HG02759 (cell line): Measurements from ENCODE around the gene PHF13.
"Not testable (repeated sequence)": the region's sequence is repeated elsewhere in the genome, so short reads cannot be mapped to it uniquely, and the experiment has no call there.

ENCODE experiments used
- ATAC-seq: cut with Tn5 transposase; IDR thresholded peaks from one replicate; pipeline ENCODE4 v1.9.1; 2021; ENCODE audit warnings: mild to moderate bottlenecking, moderate library complexity; ENCODE audit not compliant: unreplicated experiment

The PHF13 gene

DNA sequence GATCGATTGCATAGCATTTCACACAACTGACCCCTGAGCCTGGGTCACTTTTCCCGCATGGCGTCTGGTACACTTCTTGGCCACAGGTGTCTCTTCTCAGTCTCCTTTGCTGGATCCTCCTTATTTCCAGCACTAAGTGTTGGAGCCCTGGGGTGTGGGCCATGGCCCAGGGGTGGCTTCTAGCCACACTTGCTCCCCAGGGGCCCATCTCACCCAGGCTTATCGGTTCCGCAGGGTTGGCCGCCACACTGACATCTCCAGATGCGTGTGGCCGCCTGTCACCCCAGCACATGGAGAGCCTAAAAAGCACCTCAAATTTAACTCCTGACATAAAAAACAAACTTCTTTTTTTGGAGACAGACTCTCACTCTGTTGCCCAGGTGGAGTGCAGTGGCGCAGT is 13.5 kb downstream of the PHF13 start:
- ATAC-seq = no peak

DNA sequence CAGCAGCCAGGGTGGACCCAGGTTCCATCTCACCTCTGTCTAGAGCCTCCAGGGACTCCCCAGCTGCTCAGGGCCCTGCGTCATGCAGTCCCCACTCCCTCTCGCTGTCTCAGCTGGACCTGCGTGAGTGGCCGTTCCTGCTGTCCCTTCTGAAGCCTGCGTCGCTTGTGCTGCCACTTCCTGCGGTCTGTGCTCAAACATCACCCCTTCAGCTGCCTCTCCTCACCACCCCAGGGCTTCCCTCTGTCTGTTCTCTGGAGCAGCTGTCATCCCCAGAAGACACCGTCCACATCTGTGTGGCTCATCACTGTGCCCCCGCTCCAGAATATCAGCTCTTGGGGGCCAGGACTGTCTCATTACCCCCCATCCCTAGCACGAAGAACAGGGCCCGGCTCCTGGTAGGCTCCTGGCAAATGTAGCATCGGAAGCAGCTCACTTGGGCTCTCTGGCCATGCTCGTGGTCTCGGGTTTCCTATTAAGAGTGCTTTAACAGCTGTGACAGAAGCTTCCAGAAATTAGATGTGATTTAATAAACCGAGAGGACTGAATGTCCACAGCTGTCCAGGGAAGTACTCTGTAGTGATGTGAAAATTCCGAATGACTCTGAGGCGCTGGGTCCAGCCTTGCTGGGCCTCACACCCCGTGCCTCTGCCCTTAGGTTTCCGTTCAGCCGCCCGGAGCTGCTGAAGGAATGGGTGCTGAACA is 14.5 kb downstream of the PHF13 start:
- no peak for ATAC-seq

- ATAC-seq = no peak
These were observed 15.5 kb downstream of the PHF13 start for GRCh38 chr1:6628971-6629479.

- ATAC-seq = no peak
These were observed 16.5 kb downstream of the PHF13 start for GRCh38 chr1:6630027-6630426.

DNA sequence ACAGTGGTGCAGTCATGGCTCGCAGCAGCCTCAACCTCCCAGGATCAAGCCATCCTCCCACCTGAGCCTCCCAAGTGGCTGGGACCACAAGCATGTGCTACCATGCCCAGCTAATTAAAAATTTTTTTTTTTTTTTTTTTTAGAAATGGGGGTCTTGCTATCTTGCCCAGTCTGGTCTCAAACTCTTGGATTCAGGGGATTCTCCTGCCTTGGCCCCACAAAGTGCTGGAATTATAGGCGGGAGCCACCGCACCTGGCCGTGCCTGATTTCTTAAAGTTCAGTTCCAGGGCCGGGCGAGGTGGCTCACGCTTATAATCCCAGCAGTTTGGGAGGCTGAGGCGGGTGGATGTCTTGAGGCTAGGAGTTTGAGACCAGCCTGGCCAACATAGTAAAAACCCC is 17.5 kb downstream of the PHF13 start:
- ATAC-seq = no peak

GRCh38 chr1:6632588-6633514 is 19.3 kb downstream of the PHF13 start:
- no peak for ATAC-seq

GRCh38 chr1:6634371-6635052 is 21.0 kb downstream of the PHF13 start:
- no peak for ATAC-seq

DNA sequence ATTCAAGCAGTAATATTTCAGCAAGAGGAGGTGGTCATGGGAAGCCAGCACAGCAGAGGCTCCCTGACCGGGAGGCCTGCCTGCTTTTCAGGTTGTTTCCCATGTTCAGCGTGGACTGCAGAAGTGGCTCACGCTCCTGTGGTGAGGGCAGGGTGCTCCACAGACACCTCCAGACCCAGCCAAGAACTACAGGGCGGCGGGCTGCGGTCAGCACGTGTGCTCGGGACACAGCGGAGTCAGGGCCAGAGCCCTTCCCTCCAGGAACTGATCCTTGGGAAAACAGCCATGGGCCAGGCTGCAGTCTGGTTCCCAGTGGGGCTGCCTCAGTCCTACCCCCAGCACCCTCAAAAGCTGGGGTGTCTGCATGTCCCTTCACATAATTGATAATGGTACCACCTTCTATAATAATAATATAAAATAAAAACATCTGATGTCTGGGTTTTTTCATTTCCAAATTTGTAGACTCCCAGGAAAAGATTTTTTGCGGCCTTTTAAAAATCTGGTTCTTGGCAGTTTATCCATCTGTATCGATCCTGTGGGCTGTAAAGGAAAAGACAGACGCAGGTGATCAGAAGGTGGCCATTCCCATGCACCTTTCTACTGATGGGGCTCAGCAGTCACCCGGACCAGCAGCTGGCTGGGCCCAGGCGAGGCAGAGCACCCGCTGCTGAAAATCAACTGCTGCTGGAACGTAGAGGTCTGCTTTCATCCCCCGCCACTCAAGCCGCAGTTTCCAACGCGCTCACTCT is 21.8 kb downstream of the PHF13 start:
- ATAC-seq = no peak

DNA sequence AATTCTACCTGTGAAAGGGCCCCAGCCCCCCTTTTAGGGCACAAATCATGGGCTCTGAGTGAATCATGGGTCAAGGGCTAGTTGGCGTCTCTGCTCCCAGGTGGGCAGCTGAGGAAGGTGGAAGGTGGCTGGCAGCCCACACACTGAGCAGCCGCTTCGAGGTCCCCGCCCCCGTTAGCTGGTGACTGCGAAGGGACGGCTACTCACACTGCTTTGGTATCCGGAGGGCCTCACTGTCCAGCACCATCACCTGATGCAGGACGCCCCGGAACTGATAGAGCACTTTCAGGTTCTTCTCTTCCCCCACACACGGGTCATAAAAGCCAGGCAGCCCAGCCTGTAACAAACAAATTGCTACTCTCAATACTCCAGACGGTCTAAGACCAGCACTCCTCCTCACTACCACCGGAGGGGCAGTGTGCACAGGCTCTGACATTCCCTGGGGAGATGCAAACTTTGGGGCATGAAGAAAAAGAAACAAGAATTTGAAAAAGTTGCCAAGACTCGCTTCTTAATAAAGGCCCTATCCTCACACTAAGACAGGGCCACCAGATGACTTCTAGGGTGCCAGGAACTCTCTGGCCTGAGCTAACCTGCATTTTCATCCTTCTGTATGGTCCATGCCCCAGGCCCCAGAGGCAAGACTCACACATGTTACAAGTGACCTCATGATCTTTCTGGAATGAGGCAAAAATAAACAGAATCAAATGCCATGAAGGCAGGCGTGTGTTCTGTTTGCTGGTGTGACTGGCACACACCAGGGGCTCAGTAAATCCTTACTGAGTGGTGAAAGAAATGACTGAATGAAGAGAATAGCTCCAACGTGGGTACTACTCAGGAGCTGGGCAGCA is 22.6 kb downstream of the PHF13 start:
- no peak for ATAC-seq

- ATAC-seq = not testable (repeated sequence)
These were observed 23.2 kb downstream of the PHF13 start for GRCh38 chr1:6636778-6637177.

DNA sequence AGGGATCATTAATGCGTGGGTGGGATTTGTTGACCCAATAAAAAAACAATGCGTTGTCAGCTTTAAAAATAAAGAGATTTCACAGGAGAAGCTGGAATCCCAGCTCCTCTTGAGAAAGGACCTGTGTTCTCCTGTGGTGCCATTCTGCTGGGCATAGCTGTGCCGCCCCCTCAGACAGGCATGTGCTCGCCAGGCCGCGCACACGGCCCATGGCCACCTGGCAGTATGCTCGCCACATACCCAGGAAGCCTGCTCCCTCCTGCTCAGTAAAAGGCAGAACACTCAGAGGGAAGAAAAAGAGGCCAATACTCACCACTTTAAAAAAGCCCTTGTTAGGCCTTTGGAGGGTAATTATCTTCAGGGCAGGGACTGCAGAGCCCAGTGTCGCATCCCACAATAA is 24.2 kb downstream of the PHF13 start:
- no peak for ATAC-seq

DNA sequence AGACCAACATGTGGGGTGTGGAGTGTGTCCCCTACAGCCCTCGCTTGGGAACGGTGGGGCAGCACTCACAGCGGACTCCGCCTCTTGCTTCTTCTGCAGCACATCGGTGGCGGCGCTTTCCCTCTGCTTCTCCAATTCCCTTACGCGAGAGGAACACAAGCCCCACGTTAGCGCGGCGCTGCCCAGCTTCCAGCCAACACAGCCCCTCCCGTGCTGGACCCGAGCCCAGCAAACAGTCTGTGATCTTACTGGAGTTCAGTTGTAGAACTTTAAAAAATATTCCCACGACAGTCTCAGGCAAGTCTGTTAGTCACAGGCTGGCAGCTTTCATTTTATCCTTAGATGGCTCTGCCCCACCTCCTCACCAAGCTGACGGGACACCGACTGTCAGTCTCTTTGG is 24.7 kb downstream of the PHF13 start:
- ATAC-seq = no peak

DNA sequence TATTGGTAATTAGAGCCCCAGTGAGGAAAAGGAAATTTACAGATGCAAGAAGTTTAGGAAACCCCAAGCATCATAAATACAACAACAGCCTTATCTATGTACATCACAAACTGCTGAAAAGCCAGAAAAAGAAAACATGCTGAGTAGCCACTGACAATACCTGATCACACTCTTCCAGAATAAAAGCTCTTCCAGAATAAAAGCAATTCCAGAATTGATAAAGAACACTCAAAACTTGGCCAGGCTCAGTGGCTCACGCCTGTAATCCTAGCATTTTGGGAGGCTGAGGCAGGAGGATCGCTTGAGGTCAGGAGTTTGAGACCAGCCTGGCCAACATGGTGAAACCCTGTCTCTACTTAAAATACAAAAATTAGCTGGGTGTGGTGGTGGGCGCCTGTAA is 27.3 kb downstream of the PHF13 start:
- ATAC-seq = not testable (repeated sequence)

DNA sequence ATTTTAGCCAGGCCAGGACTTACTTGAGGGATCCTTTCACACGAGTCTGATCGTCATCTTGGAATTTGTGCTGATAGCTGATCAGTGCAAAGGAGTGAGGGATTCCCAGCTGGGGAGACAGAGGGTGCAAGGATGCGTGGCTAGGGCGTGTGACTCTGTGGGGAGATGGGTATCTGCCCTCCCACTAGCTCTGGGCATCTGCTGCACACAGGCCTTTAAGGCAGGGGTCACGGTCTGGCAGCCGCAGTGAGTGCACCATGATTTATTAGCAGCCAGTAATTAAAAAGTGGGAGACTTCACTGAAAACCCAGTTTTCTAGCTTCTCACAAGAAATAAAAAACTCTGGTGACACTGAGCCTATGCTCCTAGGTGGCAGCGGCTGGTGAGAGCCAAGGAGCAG is 31.5 kb downstream of the PHF13 start:
- ATAC-seq = no peak

- no peak for ATAC-seq
These were observed 33.1 kb downstream of the PHF13 start for GRCh38 chr1:6646499-6647148.

- no peak for ATAC-seq
These were observed 35.0 kb downstream of the PHF13 start for GRCh38 chr1:6648556-6648955.

GRCh38 chr1:6651909-6652308 is 38.4 kb downstream of the PHF13 start:
- ATAC-seq = no peak

- no peak for ATAC-seq
These were observed 39.5 kb downstream of the PHF13 start for GRCh38 chr1:6652986-6653385.
